Measurements from ENCODE around the gene COG2.

The COG2 gene

DNA sequence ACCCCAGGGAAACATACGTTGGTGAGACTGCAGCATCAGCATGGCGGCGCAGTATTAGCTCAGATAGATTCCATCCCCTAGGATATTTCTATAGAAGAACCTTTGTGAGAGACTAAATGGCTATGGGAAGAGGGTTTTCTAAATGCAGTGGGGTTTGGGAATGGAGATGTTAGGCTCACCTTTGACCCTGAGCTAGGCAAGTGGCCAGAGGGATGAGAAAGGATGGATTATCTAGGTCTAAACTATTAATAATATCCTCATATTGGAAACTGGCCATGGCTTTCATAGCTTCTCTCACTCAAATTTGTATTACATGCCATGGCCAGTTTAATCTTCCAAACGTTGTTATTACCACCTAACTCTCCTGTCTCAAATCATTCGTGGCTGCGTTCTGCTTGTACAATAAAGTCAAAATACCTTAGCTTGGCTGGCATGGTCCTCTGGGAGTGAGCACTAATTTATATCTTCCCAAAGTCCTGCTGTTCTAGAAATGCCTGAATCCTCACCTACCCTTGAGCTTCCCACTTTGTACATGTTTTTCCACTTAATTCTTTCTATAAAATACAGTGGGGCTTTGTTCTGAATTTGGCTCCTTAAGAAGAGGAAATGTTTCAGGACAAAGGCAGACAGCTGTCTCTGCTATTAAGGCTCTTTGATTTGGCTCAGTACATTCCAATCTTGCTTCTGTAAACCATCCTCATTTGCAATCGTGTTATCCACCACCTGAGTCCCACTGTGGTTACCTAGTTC is 31.0 kb upstream of the COG2 start:
- Histone ChIP-seq H3K27me3 (ENCODE audit: control insufficient read depth, insufficient read depth, low read length) (no peaks in the 10 kb centered on the region), H3K36me3 (ENCODE audit: control insufficient read depth, insufficient read depth, low read length) (no peaks in the 10 kb centered on the region), H3K4me3 (ENCODE audit: low read depth, low read length) (no peak overlapping the region), H3K27ac (ENCODE audit: low read depth, low read length) (no peak overlapping the region), H3K4me1 (ENCODE audit: control insufficient read depth, insufficient read depth, low read length) (peaks cover 21% of the 10 kb centered on the region), H3K9me3 (ENCODE audit: control insufficient read depth, insufficient read depth, low read length) (no peaks in the 10 kb centered on the region), H3K9ac (ENCODE audit: low read depth, low read length) (no peak overlapping the region)

- Histone ChIP-seq H3K4me1 (ENCODE audit: control insufficient read depth, insufficient read depth, low read length) (peaks cover 21% of the 10 kb centered on the region), H3K9me3 (ENCODE audit: control insufficient read depth, insufficient read depth, low read length) (no peaks in the 10 kb centered on the region), H3K27me3 (ENCODE audit: control insufficient read depth, insufficient read depth, low read length) (no peaks in the 10 kb centered on the region), H3K36me3 (ENCODE audit: control insufficient read depth, insufficient read depth, low read length) (no peaks in the 10 kb centered on the region), H3K27ac (ENCODE audit: low read depth, low read length) (no peak overlapping the region), H3K9ac (ENCODE audit: low read depth, low read length) (no peak overlapping the region), H3K4me3 (ENCODE audit: low read depth, low read length) (no peak overlapping the region)
Measured at GRCh38 chr1:230611878-230612235, 30.4 kb upstream of the COG2 start.

DNA sequence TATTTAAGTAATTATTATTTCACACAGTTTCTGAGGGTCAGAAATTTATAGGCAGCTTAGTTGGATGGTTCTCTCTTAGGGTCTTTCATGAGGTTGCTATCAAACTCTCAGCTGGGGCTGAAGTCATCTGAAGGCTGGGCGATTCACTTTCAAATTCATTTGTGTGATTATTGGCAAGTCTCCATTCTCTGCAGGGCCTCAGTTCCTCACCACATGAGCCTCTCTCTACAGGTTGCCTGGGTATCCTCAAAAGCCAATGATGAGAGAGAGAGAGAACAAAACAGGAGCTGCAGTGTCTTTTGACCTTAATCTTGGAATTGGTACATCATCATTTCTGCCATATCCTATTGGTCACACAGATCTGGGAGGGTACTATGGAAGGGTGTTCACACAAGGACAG is 29.6 kb upstream of the COG2 start:
- Histone ChIP-seq H3K4me3 (ENCODE audit: low read depth, low read length) (no peak overlapping the region), H3K27me3 (ENCODE audit: control insufficient read depth, insufficient read depth, low read length) (no peaks in the 10 kb centered on the region), H3K4me1 (ENCODE audit: control insufficient read depth, insufficient read depth, low read length) (peaks cover 21% of the 10 kb centered on the region), H3K9me3 (ENCODE audit: control insufficient read depth, insufficient read depth, low read length) (no peaks in the 10 kb centered on the region), H3K27ac (ENCODE audit: low read depth, low read length) (no peak overlapping the region), H3K36me3 (ENCODE audit: control insufficient read depth, insufficient read depth, low read length) (no peaks in the 10 kb centered on the region), H3K9ac (ENCODE audit: low read depth, low read length) (no peak overlapping the region)

DNA sequence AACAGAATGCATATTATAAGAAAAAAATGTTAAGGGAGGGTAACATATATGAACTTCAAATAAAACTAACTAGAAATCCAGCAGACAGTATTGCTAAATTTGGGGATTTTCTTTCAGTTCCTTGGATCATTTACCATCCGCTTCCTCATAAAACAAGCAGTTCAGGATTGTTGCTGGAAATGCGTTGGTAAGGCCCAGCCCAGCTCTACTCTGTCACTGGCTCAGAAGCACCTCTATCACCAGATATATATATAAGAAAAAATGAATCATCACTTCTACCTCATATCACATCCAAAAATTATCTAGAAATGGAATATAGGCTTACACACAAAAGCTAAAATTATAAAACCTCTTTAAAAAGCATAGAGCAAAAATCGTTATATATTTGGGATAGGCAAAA is 28.2 kb upstream of the COG2 start:
- no peak overlapping the region for H3K27ac ChIP-seq (ENCODE audit: low read depth, low read length)
- no peaks in the 10 kb centered on the region for H3K9me3 ChIP-seq (ENCODE audit: control insufficient read depth, insufficient read depth, low read length)
- H3K9ac ChIP-seq (ENCODE audit: low read depth, low read length), result no peak overlapping the region
- H3K4me3 ChIP-seq (ENCODE audit: low read depth, low read length), result no peak overlapping the region
- H3K27me3 ChIP-seq (ENCODE audit: control insufficient read depth, insufficient read depth, low read length), result no peaks in the 10 kb centered on the region
- H3K4me1 ChIP-seq (ENCODE audit: control insufficient read depth, insufficient read depth, low read length), result peaks cover 16% of the 10 kb centered on the region
- no peaks in the 10 kb centered on the region for H3K36me3 ChIP-seq (ENCODE audit: control insufficient read depth, insufficient read depth, low read length)

DNA sequence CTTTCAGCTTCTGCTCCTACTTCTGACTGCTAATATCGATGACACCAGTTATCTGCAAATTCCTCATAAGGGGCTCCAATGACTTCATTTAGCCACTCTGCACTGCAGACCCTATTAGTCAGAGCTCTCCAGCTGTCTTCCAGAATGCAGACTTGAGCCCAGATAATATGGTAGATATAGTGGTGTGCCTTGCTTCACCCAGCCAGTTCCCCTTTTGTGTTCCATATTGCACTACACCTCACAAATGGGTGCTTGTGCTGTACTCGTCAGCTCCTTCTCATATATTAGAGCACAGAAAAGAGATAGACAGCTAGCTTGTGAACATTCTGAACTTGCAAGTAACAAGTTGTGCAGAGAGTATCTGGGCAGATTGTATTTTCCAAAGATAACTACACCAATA is 23.7 kb upstream of the COG2 start:
- peaks cover 7% of the 10 kb centered on the region; the same call in 1 of the 2 replicates for H3K4me1 ChIP-seq (ENCODE audit: control insufficient read depth, insufficient read depth, low read length)
- no peaks in the 10 kb centered on the region for H3K27me3 ChIP-seq (ENCODE audit: control insufficient read depth, insufficient read depth, low read length)

DNA sequence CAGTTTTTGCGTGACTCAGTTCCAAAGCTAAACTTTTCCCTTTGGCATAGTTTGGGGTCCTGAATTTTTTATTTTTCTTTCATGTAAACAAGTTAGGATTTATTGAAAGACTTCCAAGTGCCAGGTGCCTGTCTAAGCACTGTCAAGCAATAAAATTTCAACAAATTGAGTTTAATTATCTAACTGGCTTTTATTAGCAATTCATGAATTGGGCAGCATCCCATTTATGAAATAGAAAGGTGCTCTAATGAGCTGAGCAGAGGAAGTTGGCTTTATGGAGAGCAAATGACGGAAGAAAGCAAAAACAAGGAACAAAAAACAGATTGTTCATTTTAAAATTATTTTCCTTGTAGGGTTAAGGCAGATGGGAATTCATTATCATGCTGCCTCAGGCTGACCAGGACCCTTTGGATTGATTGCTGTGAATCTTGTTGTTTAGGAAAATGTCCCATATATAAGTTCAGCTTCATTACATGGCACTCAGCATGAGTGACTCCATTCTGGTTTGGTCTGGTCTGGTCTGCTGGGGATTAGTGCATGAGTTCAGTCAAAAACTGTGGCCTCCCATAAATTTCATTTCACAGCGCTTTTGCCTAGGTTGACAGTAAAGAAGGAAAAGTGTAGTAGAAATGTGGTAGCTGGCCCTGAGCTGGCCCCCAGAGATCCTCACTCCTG is 21.5 kb upstream of the COG2 start:
- peaks cover 7% of the 10 kb centered on the region; the same call in 1 of the 2 replicates for H3K4me1 ChIP-seq (ENCODE audit: control insufficient read depth, insufficient read depth, low read length)
- no peak overlapping the region for H3K9ac ChIP-seq (ENCODE audit: low read depth, low read length)
- no peaks in the 10 kb centered on the region for H3K36me3 ChIP-seq (ENCODE audit: control insufficient read depth, insufficient read depth, low read length)
- no peak overlapping the region for H3K27ac ChIP-seq (ENCODE audit: low read depth, low read length)
- H3K27me3 ChIP-seq (ENCODE audit: control insufficient read depth, insufficient read depth, low read length), result no peaks in the 10 kb centered on the region
- 0 out of 2 replicates have a peak, but pooled peaks cover 4% of the 10 kb centered on the region for H3K9me3 ChIP-seq (ENCODE audit: control insufficient read depth, insufficient read depth, low read length)
- H3K4me3 ChIP-seq (ENCODE audit: low read depth, low read length), result no peak overlapping the region

More for the DNA sequence above, 23.7 kb upstream of the COG2 start:
- Histone ChIP-seq H3K4me3 (ENCODE audit: low read depth, low read length) (no peak overlapping the region), H3K36me3 (ENCODE audit: control insufficient read depth, insufficient read depth, low read length) (no peaks in the 10 kb centered on the region), H3K27ac (ENCODE audit: low read depth, low read length) (no peak overlapping the region), H3K9ac (ENCODE audit: low read depth, low read length) (no peak overlapping the region), H3K9me3 (ENCODE audit: control insufficient read depth, insufficient read depth, low read length) (0 out of 2 replicates have a peak, but pooled peaks cover 4% of the 10 kb centered on the region)

- 0 out of 2 replicates have a peak, but pooled peaks cover 4% of the 10 kb centered on the region for H3K9me3 ChIP-seq (ENCODE audit: control insufficient read depth, insufficient read depth, low read length)
- H3K4me3 ChIP-seq (ENCODE audit: low read depth, low read length), result no peak overlapping the region
- H3K36me3 ChIP-seq (ENCODE audit: control insufficient read depth, insufficient read depth, low read length), result no peaks in the 10 kb centered on the region
- H3K4me1 ChIP-seq (ENCODE audit: control insufficient read depth, insufficient read depth, low read length), result peaks cover 7% of the 10 kb centered on the region; the same call in 1 of the 2 replicates
- H3K27ac ChIP-seq (ENCODE audit: low read depth, low read length), result no peak overlapping the region
- no peaks in the 10 kb centered on the region for H3K27me3 ChIP-seq (ENCODE audit: control insufficient read depth, insufficient read depth, low read length)
- H3K9ac ChIP-seq (ENCODE audit: low read depth, low read length), result no peak overlapping the region
Measured at GRCh38 chr1:230621324-230622030, 20.8 kb upstream of the COG2 start.

DNA sequence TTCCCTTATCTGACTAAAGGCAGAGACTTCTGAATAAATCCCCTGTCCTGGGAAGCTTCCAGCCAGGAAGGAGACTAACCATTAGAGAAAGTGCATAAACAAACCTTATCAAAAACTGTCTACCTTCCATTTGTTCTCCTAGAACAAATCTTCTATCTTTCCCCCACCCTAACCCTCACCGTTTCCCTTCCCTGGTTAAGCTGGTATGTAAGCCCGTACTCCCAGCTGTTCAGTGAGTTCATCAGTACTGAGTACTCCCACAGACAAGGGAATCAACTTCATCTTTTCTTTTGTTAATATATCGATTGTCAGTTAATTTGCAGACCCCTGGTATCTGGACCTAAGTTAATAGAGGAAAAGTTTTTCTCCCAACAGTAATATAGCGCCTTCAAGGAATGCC is 20.1 kb upstream of the COG2 start:
- peaks cover 7% of the 10 kb centered on the region; the same call in 1 of the 2 replicates for H3K4me1 ChIP-seq (ENCODE audit: control insufficient read depth, insufficient read depth, low read length)
- no peak overlapping the region for H3K27ac ChIP-seq (ENCODE audit: low read depth, low read length)
- H3K27me3 ChIP-seq (ENCODE audit: control insufficient read depth, insufficient read depth, low read length), result no peaks in the 10 kb centered on the region
- no peak overlapping the region for H3K9ac ChIP-seq (ENCODE audit: low read depth, low read length)
- H3K36me3 ChIP-seq (ENCODE audit: control insufficient read depth, insufficient read depth, low read length), result no peaks in the 10 kb centered on the region
- H3K9me3 ChIP-seq (ENCODE audit: control insufficient read depth, insufficient read depth, low read length), result 0 out of 2 replicates have a peak, but pooled peaks cover 4% of the 10 kb centered on the region
- no peak overlapping the region for H3K4me3 ChIP-seq (ENCODE audit: low read depth, low read length)

- no peak overlapping the region for H3K9ac ChIP-seq (ENCODE audit: low read depth, low read length)
- peaks cover 7% of the 10 kb centered on the region; the same call in 1 of the 2 replicates for H3K4me1 ChIP-seq (ENCODE audit: control insufficient read depth, insufficient read depth, low read length)
- no peaks in the 10 kb centered on the region for H3K27me3 ChIP-seq (ENCODE audit: control insufficient read depth, insufficient read depth, low read length)
- no peak overlapping the region for H3K27ac ChIP-seq (ENCODE audit: low read depth, low read length)
- H3K36me3 ChIP-seq (ENCODE audit: control insufficient read depth, insufficient read depth, low read length), result no peaks in the 10 kb centered on the region
- H3K4me3 ChIP-seq (ENCODE audit: low read depth, low read length), result no peak overlapping the region
- H3K9me3 ChIP-seq (ENCODE audit: control insufficient read depth, insufficient read depth, low read length), result 0 out of 2 replicates have a peak, but pooled peaks cover 4% of the 10 kb centered on the region
Measured at GRCh38 chr1:230624097-230624713, 18.1 kb upstream of the COG2 start.

- H3K9me3 ChIP-seq (ENCODE audit: control insufficient read depth, insufficient read depth, low read length), result no peaks in the 10 kb centered on the region
- H3K9ac ChIP-seq (ENCODE audit: low read depth, low read length), result no peak overlapping the region
- no peak overlapping the region for H3K4me3 ChIP-seq (ENCODE audit: low read depth, low read length)
- no peak overlapping the region for H3K27ac ChIP-seq (ENCODE audit: low read depth, low read length)
- H3K36me3 ChIP-seq (ENCODE audit: control insufficient read depth, insufficient read depth, low read length), result no peaks in the 10 kb centered on the region
- no peaks in the 10 kb centered on the region for H3K27me3 ChIP-seq (ENCODE audit: control insufficient read depth, insufficient read depth, low read length)
- no peaks in the 10 kb centered on the region for H3K4me1 ChIP-seq (ENCODE audit: control insufficient read depth, insufficient read depth, low read length)
Measured at GRCh38 chr1:230626232-230626631, 16.0 kb upstream of the COG2 start.

Measured in HUES48 (cell line).